K562 (cell line): ENCODE data around the gene HJV. TPM values are rescaled to one million over a fixed set of nuclear protein-coding genes. Genes with fewer than 3 reads are reported as not detected.

Source experiments
- BCOR ChIP-seq: fragments of 450-650 bp; IDR thresholded peaks from 2 replicates; pipeline ENCODE4 v1.6.1; 2016
- DNMT1 ChIP-seq: fragments of 450-650 bp; IDR thresholded peaks from 2 replicates; pipeline ENCODE4 v1.6.1; 2016; ENCODE audit warnings: antibody characterized with exemption, mild to moderate bottlenecking
- E2F4 ChIP-seq: sonication (generic); formaldehyde crosslinking; IDR thresholded peaks from 2 replicates; pipeline ENCODE4 v1.8.0; 2022; ENCODE audit warnings: mild to moderate bottlenecking, low read depth, missing genetic modification reagents
- E2F5 ChIP-seq: sonication (generic); formaldehyde crosslinking; IDR thresholded peaks from 2 replicates; pipeline ENCODE4 v1.8.0; 2022; ENCODE audit warnings: mild to moderate bottlenecking, missing genetic modification reagents
- GMEB1 ChIP-seq: fragments of 250-450 bp; sonication (Bioruptor Pico); IDR thresholded peaks from 2 replicates; pipeline ENCODE4 v1.4.0; 2020; ENCODE audit warnings: mild to moderate bottlenecking
- HNRNPH1 ChIP-seq: fragments of 200-400 bp; formaldehyde crosslinking; optimal IDR thresholded peaks from 2 replicates; pipeline ENCODE3; 2017; ENCODE audit warnings: low read depth, mild to moderate bottlenecking, low read length, moderate library complexity
- HNRNPL ChIP-seq: fragments of 200-400 bp; formaldehyde crosslinking; IDR thresholded peaks from 2 replicates; pipeline ENCODE4 v1.6.1; 2017; ENCODE audit warnings: low read depth, mild to moderate bottlenecking, low read length
- ID3 ChIP-seq, 2 experiments: fragments of 250-450 bp in 1 of 2; fragments of 450-650 bp in 1 of 2; sonication (Bioruptor Pico) in 1 of 2; IDR thresholded peaks; 2 replicates each; pipeline versions ENCODE4 v1.6.1 to v1.8.0; 2016 to 2021; ENCODE audit warnings: mild to moderate bottlenecking in 2 of 2, moderate library complexity in 2 of 2, missing compliant biosample characterization in 1 of 2, missing genetic modification characterization in 1 of 2
- MNT ChIP-seq, 2 experiments: fragments of 450-650 bp; conservative IDR thresholded peaks; 2 replicates each; pipeline ENCODE4 v1.6.1; 2017; ENCODE audit warnings: mild to moderate bottlenecking in 2 of 2, moderate library complexity in 2 of 2
- PHF8 ChIP-seq: fragments of 200-600 bp; sonication (generic); IDR thresholded peaks from 2 replicates; pipeline ENCODE4 v1.6.1; 2012; ENCODE audit warnings: mixed run types, mild to moderate bottlenecking, inconsistent platforms, low read length, moderate library complexity, borderline replicate concordance
- PHTF2 ChIP-seq: fragments of 250-450 bp; sonication (Bioruptor Pico); IDR thresholded peaks from 2 replicates; pipeline ENCODE4 v1.5.0; 2021; ENCODE audit warnings: mild to moderate bottlenecking
- RNF2 ChIP-seq: sonication (generic); IDR thresholded peaks from 2 replicates; pipeline ENCODE4 v1.6.1; 2016
- SIRT6 ChIP-seq: IDR thresholded peaks from one replicate; pipeline ENCODE4 v1.6.1; 2012; ENCODE audit warnings: low read depth, mild to moderate bottlenecking, control low read depth, inconsistent platforms, low read length, moderate library complexity
- TAF7 ChIP-seq: fragments of 450-650 bp; IDR thresholded peaks from 2 replicates; pipeline ENCODE4 v1.6.1; 2016; ENCODE audit warnings: missing genetic modification characterization, missing compliant biosample characterization
- TAF9B ChIP-seq: fragments of 450-650 bp; IDR thresholded peaks from 2 replicates; pipeline ENCODE4 v1.6.1; 2018; ENCODE audit warnings: mild to moderate bottlenecking; ENCODE audit not compliant: partially characterized antibody
- TEAD4 ChIP-seq, 2 experiments: sonication (generic) in 1 of 2; formaldehyde crosslinking in 1 of 2; IDR thresholded peaks; 2 replicates each; pipeline versions ENCODE4 v1.6.1 to v1.8.0; 2012 to 2022; ENCODE audit warnings: borderline replicate concordance in 1 of 2, inconsistent platforms in 1 of 2, low read length in 1 of 2, mild to moderate bottlenecking in 1 of 2, missing genetic modification reagents in 1 of 2
- TFAP4 ChIP-seq: sonication (generic); formaldehyde crosslinking; IDR thresholded peaks from 2 replicates; pipeline ENCODE4 v1.8.0; 2022; ENCODE audit warnings: missing genetic modification reagents, mild to moderate bottlenecking, moderate library complexity, borderline replicate concordance
- ZBED1 ChIP-seq: IDR thresholded peaks from 2 replicates; pipeline ENCODE4 v1.6.1; 2014
- ZNF133 ChIP-seq: fragments of 250-450 bp; sonication (Bioruptor Pico); IDR thresholded peaks from 2 replicates; pipeline ENCODE4 v1.4.0; 2020; ENCODE audit warnings: mild to moderate bottlenecking
- ZNF583 ChIP-seq: fragments of 250-450 bp; sonication (Bioruptor Pico); IDR thresholded peaks from 2 replicates; pipeline ENCODE4 v1.4.0; 2020
- ZNF780A ChIP-seq: fragments of 250-450 bp; sonication (Bioruptor Pico); IDR thresholded peaks from 2 replicates; pipeline ENCODE4 v1.5.0; 2021; ENCODE audit warnings: mild to moderate bottlenecking
- polyA plus RNA-seq, 8 experiments: library from polyadenylated mRNA; depleted of rRNA in 4 of 8; stranded (reverse) in 5 of 8; unstranded in 3 of 8; fragments of >200 nt; fragmentation: Nextera tagmentation in 2 of 8; fragmentation: Illumina TruSeq in 1 of 8; extraction: Ambion mirVana in 2 of 8; extraction: Trizol in 1 of 8; gene quantifications; 2 replicates each; pipeline versions ENCODE4 v1.2.1 to v1.2.3, GENCODE V29; 2011 to 2014; ENCODE audit warnings: inconsistent platforms in 1 of 8, missing spikeins in 1 of 8
- total RNA-seq, 7 experiments: library from RNA; depleted of rRNA in 6 of 7; stranded (reverse); fragments of >200 nt in 6 of 7; fragmentation: Illumina TruSeq in 2 of 7; extraction: Trizol in 2 of 7; gene quantifications; 2 replicates each; pipeline versions ENCODE4 v1.2.1 to v1.2.3, GENCODE V29; 2011 to 2021; ENCODE audit warnings: low replicate concordance in 1 of 7

Gene HJV
- total and polyA plus RNA-seq, 9 of the 15 experiments (the other 6 are each of a cell fraction or from before 2014, with no cell fraction given): 1.0 to 6.6 (median 2.4) TPM

GRCh38 chr1:145995964-145996432, 25.5 kb downstream of the HJV start (continued):
- TF ChIP-seq ZNF780A (no peak), HNRNPH1 (no peak), E2F5 (CRISPR knock-in tag) (no peak), BCOR (no peak), GMEB1 (CRISPR knock-in tag) (no peak), HNRNPL (no peak), ZNF133 (CRISPR knock-in tag) (no peak), DNMT1 (no peak), ZBED1 (no peak; the same call in 1 of the 2 replicates), PHTF2 (CRISPR knock-in tag) (no peak), TAF7 (tag) (no peak), TEAD4 (IDR thresholded peaks at IDR 0.05; ENCODE audit: low read length) (no peak; the same call in none of the 2 replicates), TEAD4 (CRISPR knock-in tag; IDR thresholded peaks at IDR 0.05; ENCODE audit: borderline replicate concordance) (no peak), PHF8 (no peak), ZNF583 (CRISPR knock-in tag) (no peak), E2F4 (CRISPR knock-in tag) (no peak), TFAP4 (no peak), MNT (conservative IDR thresholded peaks at IDR 0.05) (no peak), ID3 (CRISPR knock-in tag; IDR thresholded peaks at IDR 0.05) (0 out of 2 replicates have a peak, but pooled peaks have one; percentile 6), ID3 (tag; IDR thresholded peaks at IDR 0.05) (no peak), TAF9B (no peak), RNF2 (no peak), SIRT6 (peak; percentile 17)
